GM19372 (cell line): ENCODE data around the gene DAZAP2.

Experiments used
- ATAC-seq: cut with Tn5 transposase; IDR thresholded peaks from one replicate; pipeline ENCODE4 v1.9.1; 2021; ENCODE audit warnings: mild to moderate bottlenecking, low read depth, moderate library complexity; ENCODE audit not compliant: unreplicated experiment

DAZAP2 gene, protein sequence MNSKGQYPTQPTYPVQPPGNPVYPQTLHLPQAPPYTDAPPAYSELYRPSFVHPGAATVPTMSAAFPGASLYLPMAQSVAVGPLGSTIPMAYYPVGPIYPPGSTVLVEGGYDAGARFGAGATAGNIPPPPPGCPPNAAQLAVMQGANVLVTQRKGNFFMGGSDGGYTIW

DNA sequence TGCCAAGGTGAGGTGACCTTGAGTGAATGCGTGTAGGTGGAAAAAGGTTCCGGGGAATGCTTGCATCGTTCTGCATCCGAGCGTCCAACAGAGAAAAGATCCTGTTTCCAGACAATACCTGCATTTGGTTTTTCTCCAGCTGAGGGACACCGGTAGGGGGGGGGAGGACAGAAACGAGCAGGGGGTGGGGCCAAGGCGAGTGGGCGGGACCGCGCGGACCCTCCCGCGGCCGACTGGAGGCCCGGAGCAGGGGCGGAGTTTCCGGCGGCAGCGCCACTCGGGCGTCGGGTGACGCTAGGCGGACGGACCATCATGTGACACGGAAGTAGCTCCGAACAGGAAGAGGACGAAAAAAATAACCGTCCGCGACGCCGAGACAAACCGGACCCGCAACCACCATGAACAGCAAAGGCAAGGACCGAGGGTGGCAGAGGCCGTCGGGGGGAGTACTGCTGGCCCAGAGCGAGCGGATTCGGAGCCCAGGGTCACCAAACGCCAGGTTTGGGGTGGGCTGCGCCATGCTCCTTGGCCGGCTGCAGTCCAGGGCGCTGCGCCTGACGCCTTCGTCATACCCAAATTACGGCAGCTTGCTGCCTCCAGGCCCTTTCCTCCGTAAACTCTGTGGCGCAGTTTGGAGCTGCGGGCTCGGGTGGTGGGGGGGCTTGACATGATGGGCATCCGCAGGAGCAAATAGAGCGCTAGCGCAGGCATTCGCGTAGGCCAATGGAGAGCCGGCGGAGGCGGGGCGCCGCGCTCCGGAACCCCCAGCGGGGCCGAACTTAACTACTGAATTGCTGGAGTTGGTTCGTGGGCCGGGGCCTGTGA is at the start of gene DAZAP2:
TSS of gene DAZAP2 (plus strand) at position 317 of the 825 bp plus-strand sequence. CDS start at position 399, 82 bp downstream.
- ATAC-seq = peak; percentile 92

DNA sequence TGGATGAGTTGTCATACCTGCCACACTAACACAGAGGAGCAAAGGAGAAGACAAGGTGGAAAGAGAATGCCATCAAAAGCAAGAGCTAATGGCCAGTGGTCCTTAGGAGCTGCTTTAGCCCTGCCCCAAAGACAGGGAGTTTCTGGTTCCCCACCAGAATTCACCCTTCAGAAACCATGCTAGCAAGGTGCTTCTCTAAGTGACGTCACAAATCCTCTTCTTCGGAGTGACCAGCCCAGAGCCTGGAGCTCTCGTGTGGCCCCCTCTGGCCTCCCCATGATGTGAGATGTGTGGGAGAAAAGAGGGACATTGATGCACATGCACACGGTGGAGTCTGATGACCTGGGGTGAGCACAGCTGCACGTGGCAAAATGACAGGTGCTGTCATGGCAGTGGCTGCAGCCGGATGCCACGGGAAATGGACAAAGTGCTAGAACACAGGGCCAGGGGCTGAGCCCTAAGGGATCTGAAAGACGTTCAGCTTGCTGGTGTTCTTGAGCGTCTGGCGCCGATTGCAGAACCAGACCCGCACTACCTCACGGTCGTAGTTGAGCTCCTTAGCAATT is 48.8 kb upstream of the DAZAP2 start:
- no peak for ATAC-seq

DNA sequence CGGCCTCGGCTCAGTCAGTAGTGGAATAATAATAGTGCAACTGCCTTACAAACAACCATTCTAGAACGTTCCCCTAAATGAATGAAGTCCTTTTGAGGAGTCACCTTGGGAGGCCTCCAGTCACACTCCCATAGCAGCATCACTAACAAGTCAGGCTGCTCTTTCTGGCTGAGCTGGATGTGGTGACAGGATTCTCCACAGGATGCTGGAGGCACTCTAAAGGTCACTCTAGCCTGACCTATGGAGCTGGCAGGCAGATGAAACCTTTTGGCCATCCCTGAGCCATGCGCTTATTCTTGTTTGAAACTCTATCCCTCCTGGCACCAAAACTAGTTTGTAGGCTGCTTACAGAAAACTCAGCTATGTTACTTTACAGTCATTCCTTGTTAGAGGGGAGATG is 47.8 kb upstream of the DAZAP2 start:
- no peak for ATAC-seq

DNA sequence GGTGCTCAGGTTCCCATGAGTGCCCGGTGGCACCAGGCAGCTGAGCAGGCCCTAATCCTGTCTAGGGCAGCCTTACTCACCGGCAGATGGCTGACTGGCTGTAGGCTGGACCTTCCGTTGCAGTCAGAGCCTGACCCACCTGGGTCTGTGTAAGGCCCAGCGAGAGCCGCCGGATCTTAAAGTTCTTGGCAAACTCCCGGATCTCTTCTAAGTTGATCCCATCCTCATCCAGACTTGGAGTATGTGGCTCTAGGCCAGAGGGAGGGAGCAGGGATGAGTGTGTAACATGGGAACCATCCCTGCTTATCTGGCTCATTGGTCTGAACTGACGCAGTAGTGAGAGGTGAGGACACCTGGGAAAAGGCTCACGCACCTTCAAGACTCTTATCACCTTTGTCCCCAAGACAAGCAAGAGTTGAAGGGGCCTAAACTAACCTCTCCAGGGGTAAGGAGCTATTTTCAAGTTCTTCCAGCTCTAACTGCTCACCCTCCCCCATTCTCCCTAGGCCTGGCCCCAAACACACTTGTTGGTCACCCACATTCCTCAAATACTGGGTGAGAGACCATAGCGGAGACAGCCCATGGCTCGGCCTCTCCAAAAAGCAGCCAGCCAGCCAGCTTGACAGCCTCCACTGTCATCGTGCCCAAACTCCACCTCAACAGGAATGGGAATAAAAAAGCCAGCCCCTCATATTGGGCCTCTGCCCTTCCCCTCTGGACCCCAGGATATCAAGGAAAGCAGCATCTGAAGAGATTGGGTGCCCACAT is 46.9 kb upstream of the DAZAP2 start:
- no peak for ATAC-seq

DNA sequence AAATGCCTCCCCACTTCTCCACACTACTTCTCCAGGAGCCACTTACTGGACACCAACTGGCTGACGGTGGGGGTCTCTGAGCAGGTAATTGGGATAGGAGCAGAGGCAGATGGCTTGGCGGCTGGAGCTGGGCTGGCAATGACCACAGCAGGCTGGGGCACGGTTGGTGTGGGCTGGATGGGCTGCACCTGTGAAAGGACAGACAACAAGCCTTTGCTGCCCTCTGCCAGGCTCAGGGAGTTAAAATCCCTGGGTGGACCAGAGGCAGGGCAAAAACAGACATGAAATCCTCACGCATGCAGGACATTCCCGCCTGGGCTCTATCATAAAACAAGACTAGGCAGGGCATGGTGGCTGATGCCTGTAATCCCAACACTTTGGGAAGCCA is 46.3 kb upstream of the DAZAP2 start:
- ATAC-seq = no peak

DNA sequence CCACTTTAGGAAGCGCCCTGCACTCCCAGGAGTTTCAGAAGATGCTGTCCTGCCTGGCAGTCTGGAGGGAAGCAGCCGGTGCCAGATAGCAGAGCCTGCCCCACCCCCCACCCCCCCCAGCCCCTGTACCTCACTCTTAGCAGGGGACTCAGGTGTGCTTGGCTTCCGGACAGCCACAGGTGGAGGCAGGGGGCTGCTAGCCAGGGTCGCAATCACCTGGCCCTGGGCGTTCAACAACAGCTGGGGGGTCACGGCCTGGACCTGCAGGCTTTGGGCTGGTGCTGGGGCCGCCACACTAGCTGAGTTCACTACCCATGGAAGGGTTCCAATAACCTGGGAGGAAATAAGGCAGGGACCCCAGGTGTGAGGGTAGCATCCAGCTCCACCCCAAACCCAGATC is 42.8 kb upstream of the DAZAP2 start:
- no peak for ATAC-seq

DNA sequence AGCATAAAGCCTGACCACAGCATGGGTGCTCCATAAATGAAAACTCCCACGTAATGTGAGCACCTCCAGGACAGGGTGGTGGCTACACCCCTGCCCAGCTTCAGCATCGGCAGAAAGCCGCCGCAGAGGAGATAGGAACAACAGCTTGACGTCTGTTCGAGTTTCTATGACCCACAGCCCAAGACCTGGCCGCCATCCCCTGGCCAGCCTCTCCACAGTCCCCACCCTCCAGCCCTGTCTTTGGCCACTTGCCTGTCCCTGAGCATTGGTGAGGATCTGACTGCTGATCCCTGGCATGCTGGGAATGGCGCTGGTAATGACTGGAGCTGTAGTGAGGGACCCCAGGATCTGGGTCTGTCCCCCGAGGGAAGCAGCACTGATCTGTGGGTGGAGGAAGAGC is 42.1 kb upstream of the DAZAP2 start:
- no peak for ATAC-seq

DNA sequence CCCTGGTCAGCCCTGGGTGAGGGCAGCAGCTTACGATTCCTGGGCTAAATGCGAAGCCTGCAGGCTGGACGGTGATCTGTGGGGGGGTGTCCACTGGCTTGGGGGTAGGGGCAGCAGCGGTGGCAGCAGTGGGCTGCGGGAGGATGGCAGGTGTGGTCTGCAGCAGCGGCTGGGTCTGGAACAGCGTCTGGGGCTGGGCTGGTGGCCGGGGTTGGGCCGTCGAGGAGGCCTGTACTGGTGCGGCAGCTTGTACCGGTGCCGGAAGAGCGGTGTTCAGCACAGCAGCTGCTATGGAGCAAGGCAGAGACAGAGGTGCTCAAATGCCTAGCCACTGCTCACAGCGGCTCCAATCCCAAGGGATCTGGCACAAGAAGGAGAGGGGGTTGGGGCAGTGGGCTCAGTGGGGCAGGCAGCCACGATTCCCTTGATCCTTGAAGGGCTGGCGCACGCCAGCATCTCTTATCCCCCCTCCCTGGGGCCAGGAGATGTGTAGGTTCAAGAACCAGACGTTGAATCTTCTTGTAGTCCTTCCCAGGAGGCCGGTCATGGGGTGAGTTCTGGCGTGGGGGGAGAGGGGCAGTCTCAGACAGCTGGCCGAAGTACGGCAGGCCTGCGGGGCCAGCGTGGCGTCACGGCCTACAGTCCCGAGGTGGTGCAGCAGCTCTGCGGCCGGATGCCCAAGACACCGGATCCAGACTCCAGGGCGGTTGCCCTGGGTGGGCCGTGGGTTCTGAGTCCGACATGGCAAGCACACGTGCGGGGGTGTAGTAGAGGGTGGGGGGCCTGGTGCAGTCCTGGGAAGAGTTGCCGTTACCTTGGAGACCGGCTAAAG is 40.7 kb upstream of the DAZAP2 start:
- no peak for ATAC-seq

DNA sequence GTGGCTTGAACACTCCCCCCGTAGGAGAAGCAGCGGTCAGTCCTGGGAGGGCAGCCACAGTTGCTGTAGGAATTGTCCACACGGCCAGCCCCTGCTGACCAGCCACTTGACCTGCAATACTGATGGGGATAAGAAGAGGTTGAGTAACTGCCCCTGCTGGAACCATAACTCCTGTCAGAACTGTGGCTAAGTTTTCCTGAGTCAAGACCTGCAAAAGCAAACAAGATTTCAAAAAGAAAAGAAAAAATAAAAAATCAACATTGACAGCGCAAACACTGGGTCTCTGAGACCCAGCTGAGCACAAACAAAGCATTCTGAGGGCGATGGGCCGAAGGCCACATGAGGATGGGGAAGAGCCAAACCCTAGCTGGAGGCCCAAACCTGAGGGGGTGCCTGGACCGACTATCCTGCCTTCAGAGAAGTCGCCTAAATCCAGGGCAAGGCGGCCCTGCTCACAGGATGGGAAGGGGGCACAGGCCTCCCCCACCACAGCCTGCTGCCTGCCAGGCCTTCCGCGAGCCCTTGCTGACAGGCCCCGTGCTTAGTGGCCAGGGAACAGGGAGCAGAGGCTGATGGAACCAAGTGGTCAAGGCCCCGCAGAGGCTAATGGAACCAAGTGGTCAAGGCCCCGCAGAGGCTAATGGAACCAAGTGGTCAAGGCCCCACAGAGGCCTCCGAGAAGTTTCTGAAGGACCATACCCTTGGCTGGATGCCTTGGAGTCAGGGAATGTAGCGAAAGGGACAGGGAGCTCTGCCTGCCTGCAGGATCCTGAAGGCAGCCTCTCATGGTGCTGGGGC is 39.9 kb upstream of the DAZAP2 start:
- no peak for ATAC-seq

DNA sequence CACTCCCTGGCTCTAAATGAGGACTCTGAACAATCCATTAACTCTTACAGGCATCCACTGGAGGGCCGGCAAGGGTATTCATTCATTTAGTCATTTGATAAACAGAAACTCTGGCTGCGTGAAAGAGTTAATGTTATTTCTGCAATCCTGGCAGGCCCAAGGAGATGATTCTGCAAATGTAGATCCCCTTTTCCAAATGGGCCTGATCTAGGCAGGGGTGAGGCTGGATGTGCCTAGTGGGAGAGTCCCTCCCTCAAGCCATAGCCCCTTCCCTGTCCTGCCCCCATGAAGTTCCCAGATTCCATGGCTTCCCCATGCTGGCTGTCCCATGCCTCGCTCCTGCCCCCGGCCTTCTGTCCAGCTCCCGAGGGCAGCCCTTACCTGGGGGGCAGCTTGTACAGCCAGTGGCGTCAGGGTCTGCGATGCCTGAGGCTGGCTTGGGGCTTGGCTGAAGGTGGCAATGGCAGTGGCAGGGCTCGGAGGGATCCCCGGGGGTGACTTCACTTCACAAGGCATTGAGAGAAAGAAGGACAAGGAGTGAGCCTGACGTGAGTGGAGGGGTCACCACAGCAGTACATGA is 39.2 kb upstream of the DAZAP2 start:
- no peak for ATAC-seq

DNA sequence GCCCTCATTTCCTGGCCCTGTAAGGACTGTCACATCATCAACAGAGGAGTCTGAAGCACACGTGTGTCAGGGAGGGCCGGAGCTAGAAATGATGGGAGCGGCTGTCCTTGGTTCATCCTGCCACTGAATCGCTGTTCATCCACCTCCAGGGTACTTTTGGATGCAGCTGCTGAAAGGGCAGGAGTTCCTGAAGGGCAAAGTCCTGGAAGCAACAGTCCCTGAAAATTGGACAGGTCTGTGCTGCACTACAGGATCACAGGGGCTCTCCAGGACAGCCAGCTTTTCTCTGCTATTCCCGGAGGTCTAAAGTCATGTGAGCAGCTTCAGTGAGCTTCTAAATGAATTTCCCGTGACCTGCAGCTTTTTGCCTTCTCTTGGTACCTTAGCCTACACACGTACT is 38.5 kb upstream of the DAZAP2 start:
- no peak for ATAC-seq

DNA sequence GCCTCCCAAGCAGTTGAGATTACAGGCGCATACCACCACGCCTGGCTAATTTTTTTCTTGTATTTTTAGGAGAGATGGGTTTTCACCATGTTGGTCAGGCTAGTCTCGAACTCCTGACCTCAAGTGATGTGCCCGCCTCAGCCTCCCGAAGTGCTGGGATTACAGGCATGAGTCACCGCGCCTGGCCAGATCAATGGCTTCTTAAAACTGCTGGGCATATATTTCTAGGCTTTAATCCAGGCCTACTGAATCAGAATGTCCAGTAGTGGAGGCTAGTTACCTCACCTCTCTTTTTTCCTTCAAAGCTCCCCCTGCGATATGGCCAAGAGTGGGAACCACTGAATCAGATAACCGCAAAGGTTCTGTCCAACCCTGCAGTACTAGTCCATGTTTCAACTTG is 37.8 kb upstream of the DAZAP2 start:
- ATAC-seq = no peak

DNA sequence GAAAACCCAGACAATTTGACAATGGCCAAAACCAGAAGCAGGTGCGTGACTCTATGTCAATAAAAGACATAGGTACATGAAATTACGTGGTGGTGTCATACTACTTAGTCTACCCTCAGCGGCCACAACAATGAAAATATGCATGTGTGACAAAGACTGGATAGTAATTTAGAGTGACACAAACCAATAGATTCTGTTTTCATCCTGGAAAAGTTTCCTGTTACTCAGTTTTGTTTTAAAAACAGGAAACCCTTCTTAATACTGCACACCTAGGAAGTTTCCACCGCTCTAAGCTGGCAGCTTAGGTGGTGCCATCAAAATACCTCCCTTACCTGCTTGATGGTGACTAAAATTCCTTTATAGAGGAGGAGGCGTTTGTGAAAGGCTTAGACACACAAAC is 35.9 kb upstream of the DAZAP2 start:
- ATAC-seq = no peak

DNA sequence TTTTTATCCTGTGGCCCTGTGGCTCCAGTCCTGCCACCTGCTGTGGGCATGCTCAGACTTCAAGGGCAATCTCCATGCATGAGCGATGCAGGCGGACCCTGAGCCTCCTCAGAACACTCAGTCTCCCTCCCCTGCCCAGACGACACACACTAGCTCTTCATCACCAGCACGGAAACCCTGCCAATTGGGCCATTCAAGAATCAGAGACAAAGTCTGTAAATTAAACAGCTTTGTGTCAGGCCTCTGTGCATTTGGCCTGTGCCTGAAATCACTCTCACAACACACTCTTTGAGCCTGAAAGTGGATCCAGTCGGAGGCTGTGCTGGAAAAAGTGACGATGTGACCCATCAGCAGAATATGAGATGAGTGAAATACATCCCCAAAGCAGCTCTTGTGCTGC is 33.3 kb upstream of the DAZAP2 start:
- ATAC-seq = no peak

DNA sequence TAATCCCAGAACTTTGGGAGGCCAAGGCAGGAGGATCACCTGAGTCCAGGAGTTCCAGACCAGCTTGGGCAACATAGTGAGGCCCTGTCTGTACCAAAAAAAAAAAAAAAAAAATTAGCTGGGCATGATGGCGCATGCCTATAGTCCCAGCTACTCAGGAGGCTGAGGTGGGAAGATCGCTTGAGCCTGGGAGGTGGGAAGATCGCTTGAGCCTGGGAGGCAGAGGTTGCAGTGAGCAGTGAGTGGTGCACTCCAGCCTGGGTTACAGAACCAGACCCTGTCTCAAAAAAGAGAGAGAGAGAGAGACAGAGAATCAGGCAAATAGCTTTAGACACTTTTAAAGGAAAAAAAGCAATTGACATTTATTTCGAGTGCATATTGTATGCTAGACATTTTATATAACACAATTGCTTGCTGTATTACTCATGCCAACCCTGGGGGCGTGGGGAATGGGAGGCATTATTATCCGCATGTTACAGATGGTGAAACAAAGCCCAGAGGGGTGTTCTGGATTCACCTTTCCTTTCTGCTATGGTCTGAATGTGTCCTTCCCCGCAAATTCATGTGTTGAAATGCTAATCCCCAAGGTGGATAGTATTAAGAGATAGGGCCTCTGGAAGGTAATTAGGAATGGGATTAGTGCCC is 30.5 kb upstream of the DAZAP2 start:
- no peak for ATAC-seq

DNA sequence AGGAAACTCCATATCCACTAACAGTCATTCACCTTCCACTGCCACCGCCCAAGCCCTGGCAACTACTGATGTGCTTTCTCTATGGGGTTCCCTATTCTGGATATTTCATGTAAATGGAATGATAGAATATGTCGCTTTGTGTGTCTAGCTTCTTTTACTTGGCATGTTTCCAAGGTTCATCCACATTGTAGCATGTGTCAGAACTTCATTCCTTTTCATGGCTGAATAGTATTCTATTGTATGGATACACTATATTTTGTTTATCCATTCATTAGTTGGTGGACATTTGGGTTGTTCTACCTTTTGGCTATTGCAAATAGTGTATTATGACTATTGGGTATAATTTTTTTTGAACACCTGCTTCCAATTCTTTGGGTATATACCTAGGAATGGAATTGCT is 29.4 kb upstream of the DAZAP2 start:
- ATAC-seq = no peak

DNA sequence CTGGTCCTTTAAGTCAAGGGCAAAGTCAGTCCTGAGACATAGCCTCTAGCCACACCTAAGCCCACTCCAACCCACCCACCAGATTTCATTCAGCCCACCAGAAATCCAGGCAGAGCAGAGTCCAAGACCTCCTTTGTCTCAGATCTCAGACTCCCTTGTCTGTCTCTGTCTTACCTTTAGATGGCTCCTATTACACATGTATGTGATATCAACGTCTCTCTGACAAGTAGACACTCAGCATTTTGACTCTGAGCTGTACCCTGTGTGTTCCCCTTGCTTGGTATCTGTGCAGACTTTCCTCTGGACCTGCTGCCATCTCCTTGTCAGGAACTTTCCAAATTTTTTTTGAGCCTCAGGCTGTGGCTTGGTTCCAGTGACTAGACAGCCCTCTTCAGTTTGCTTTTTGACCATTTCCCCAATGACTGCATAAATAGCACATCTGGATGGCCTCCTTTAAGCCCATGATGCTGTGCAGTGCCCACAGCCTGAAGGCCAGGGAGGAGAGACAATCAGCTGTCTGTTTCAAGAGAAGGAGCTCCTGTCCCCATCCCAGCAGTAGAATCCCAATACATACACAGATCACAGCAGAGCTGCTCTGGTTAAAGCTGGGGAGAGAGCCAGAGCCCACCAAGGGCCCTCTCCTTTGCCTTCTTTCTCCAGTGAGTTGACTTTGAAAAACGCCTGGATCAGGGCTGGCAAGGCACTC is 27.8 kb upstream of the DAZAP2 start:
- ATAC-seq = no peak

DNA sequence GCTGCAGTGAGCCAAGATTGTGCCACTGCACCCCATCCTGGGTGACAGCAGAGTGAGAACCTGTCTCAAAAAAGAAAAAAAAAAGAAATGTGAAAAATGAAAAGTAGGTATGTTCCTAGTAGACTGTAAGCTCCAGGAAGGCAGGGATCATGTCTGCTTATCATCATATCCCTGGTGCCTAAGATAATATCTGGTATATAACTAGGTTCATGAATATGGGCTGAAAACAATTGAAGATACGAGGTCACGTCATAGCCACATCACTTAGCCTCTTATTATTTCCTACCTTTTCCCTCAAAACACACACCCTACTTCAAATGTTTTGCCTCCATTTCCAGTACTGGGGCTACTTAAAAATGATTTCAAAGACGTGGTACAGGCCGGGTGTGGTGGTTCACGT is 23.7 kb upstream of the DAZAP2 start:
- ATAC-seq = no peak
